Renal cortex interstitium (tissue), 11 donors: ENCODE results near the gene CUX1. TPM values are rescaled to one million over a fixed set of nuclear protein-coding genes. Genes with fewer than 3 reads are reported as not detected.

Experiments
- DNase-seq, 11 donors: peaks; one replicate each; pipeline ENCODE4 v3.0.0-alpha.2; 2013; ENCODE audit warnings: low read depth in 9 of 11, low spot score in 4 of 11; ENCODE audit errors: extremely low read depth in 1 of 11
- polyA plus RNA-seq, 3 donors: library from polyadenylated mRNA; unstranded; fragments of 120-200 nt; gene quantifications; one replicate each; pipeline ENCODE4 v1.2.1, GENCODE V29; 2013; ENCODE audit not compliant: insufficient read length in 3 of 3

CUX1 gene
- polyA plus RNA-seq, 3 donors, result 93.9 to 103 (median 98.0) TPM

- no peak for DNase-seq
Measured at GRCh38 chr7:102080434-102081243, 263.2 kb downstream of the CUX1 start.

GRCh38 chr7:102081244-102081627 lies 263.8 kb downstream of the CUX1 start:
- no peak for DNase-seq

- DNase-seq, result no peak
Measured at GRCh38 chr7:102082693-102083368, 265.4 kb downstream of the CUX1 start.

- DNase-seq, result no peak
Measured at GRCh38 chr7:102085218-102085772, 267.9 kb downstream of the CUX1 start.

GRCh38 chr7:102089175-102090098 lies 272.0 kb downstream of the CUX1 start:
- DNase-seq, result no peak

- no peak for DNase-seq
Measured at GRCh38 chr7:102093599-102094315, 276.3 kb downstream of the CUX1 start.

- no peak for DNase-seq
Measured at GRCh38 chr7:102094316-102094650, 276.9 kb downstream of the CUX1 start.

GRCh38 chr7:102095321-102096011 lies 278.0 kb downstream of the CUX1 start:
- no peak for DNase-seq

- DNase-seq, result no peak
Measured at GRCh38 chr7:102096012-102096332, 278.5 kb downstream of the CUX1 start.

GRCh38 chr7:102096706-102097427 lies 279.4 kb downstream of the CUX1 start:
- no peak for DNase-seq

- no peak for DNase-seq
Measured at GRCh38 chr7:102097601-102098161, 280.3 kb downstream of the CUX1 start.

GRCh38 chr7:102098986-102099385 lies 281.6 kb downstream of the CUX1 start:
- no peak for DNase-seq

GRCh38 chr7:102099474-102099873 lies 282.0 kb downstream of the CUX1 start:
- DNase-seq, result no peak

GRCh38 chr7:102101111-102101551 lies 283.7 kb downstream of the CUX1 start:
- DNase-seq, result no peak

GRCh38 chr7:102101926-102102325 lies 284.5 kb downstream of the CUX1 start:
- DNase-seq, result no peak

- no peak for DNase-seq
Measured at GRCh38 chr7:102103027-102103372, 285.6 kb downstream of the CUX1 start.

- no peak for DNase-seq
Measured at GRCh38 chr7:102104245-102104644, 286.8 kb downstream of the CUX1 start.
